GM18858 (cell line): ENCODE data around the gene ARID1B.

Experiments
- ATAC-seq: cut with Tn5 transposase; IDR thresholded peaks from one replicate; pipeline ENCODE4 v1.9.1; 2021; ENCODE audit not compliant: unreplicated experiment

The ARID1B gene

DNA sequence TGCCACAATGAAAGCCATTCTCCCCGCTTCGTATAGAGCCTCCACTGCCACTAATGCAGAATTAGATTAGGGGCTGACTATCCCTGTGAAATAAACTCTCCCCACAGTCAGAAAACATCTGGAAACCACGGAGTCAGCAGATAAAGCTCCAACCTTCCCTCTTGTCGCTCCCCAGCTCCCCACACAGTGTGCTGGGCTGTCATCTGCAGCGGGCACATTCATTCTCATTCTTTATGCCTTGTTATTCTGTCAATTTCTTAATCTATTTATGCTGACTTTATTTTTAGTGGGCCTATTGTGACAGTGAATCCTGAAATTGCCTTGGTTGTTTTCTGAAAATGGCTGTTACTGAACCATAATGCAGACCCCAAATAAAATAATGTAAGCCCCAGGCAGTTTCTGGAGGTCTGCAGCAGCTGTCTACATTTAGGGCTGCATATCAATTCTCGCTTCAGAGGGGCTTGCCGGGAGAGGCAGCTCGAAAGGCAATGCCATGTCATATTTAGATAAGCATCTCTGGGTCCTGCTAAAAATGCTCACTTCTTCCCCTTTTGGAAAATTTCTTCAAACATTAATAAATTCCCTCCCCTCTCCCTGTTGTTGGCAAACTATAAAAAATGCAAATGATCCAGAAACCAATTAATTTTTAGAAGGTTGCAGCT is 474.5 kb downstream of the ARID1B start:
- ATAC-seq: no peak

DNA sequence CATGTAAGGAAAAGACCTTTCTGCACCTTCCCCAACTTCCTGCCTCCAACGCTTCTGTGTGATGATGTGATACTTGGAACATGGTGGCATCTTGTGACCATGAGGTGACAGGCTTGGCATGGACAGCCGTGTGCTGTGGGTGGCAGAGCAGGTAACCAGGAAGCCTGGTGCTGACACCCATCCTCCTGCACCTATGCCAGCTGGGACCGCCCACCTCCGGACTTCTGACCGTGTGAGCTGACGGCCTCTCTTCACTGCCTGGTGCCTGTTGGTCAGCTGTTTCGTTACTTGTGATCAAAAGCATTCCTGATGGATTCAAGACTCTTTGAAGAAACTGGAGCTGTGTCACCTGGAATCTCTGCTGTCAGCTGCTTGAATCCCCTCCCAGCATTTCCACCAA is 475.8 kb downstream of the ARID1B start:
- ATAC-seq: no peak

DNA sequence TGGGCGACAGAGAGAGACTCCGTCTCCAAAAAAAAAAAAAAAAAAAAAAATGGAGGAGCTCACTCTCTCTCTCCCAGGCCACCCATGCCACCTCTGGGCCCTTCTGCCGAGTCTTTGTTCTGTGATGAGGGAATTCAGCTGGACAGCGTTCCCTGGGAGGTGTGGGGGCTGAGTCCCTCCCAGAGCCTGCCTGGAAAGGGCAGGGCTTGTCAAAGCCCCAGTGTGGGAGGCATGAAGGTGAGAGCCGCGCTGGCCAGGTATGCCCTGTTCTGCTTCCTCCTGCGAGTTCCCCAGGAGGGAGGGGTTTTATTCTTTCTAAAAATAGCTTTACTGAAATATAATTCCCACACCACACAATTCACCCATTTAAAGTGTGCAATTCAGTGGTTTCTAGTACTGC is 476.5 kb downstream of the ARID1B start:
- ATAC-seq: no peak

- ATAC-seq: no peak
Observed at GRCh38 chr6:157254538-157254937, 477.4 kb downstream of the ARID1B start.

- no peak for ATAC-seq
Observed at GRCh38 chr6:157255079-157255478, 477.9 kb downstream of the ARID1B start.

DNA sequence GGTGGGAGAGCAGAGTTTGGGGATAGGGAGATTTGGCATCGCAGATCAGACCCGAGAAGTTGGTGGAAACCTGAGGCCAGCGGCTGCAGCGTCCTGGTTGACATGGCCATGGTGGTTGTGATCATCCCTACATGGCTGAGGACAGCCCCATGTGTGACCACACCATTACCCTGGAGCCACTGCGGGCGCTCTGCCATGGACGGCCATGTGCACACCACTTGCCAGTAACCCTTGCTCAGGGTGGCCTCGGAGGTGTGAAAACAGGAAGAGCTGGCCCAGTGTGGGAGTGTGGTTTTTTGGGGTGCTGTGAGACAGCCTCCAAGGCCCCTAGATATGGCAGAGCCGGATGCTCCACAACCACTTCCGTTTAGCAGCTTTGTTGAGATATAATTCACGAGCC is 481.7 kb downstream of the ARID1B start:
- no peak for ATAC-seq

GRCh38 chr6:157259443-157259842 is 482.3 kb downstream of the ARID1B start:
- no peak for ATAC-seq
